Urothelium cell line (cell line): ENCODE results near the gene KCNQ5.
"Not testable (repeated sequence)": the region's sequence is repeated elsewhere in the genome, so short reads cannot be mapped to it uniquely, and the experiment has no call there.

Experiments used
- DNase-seq: peaks from one replicate; pipeline ENCODE4 v3.0.0; 2011; ENCODE audit warnings: low spot score, mixed read lengths
- FAIRE-seq: peaks from 2 replicates; lab custom pipeline; 2011; peaks lifted over from hg19 to GRCh38; lab: Jason Lieb, UNC

Gene KCNQ5

DNA sequence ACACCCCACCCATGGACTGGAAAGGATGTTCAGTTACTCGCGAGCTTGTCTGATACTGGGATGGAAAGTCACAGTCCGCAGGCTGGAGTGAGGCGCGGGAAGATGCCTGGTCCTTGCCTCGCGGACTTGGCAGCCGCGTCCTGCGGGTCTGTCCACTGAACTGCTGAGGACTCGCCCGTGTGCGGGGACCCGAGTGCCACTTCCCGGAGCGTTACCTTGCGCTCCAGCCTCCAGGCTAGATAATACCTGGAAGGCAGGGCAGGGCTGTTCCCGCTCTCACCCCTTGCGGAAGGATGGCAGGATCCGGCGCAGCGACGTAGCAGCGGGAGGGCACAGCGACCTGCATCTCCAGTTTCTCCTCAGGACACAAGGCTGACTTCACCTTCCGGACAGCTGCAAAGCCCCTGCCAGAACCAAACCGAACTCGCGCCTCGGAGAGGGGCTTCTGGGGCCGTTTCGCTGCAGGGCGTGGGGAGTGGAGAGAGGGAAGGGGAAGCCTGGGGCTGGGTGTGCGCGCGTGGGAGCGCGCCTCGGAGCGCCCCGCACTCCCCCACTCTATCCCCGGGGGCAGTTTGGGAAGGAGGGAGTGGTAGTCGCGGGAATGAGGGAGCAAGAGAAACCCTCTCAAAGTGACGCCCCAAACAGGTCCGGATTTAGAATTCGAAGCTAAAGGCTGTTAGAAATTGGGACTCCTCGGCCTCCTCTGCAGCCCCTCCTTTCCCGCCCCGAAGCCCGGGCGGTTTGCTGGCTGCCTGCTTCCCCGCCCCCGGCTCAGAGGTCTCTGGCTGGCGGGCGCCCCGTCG, at the start of gene KCNQ5:
TSS of gene KCNQ5 (plus strand) at position 774 of the 803 bp plus-strand sequence.
- FAIRE-seq: peak; percentile 73
- no peak for DNase-seq

- FAIRE-seq (peak; percentile 46), DNase-seq (no peak)
Measured at GRCh38 chr6:72579865-72580264, 42.0 kb upstream of the KCNQ5 start.

GRCh38 chr6:72580281-72580940, 41.5 kb upstream of the KCNQ5 start:
- DNase-seq: peak; percentile 40
- FAIRE-seq: no peak

DNA sequence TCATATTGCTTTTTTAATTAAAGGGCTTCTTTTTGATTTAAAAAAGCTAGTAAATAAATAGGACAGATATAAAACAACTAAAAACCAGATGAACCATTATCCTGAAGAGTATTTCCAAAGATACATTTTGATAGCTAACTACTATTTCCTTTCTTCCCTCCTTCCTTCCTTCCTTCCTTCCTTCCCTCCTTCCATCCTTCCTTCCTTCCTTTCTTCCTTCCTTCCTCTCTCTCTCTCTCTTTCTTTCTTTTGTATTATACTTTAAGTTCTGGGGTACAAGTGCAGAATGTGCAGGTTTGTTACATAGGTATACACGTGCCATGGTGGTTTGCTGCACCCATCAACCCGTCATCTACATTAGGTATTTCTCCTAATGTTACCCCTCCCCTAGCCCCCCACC, 40.9 kb upstream of the KCNQ5 start:
- not testable (repeated sequence) for DNase-seq, FAIRE-seq

- DNase-seq: no peak
- FAIRE-seq: no peak
Measured at GRCh38 chr6:72588155-72588554, 33.7 kb upstream of the KCNQ5 start.

- FAIRE-seq: no peak
- no peak for DNase-seq
Measured at GRCh38 chr6:72589096-72589495, 32.8 kb upstream of the KCNQ5 start.

- FAIRE-seq: no peak
Measured at GRCh38 chr6:72595812-72596211, 26.1 kb upstream of the KCNQ5 start.

DNA sequence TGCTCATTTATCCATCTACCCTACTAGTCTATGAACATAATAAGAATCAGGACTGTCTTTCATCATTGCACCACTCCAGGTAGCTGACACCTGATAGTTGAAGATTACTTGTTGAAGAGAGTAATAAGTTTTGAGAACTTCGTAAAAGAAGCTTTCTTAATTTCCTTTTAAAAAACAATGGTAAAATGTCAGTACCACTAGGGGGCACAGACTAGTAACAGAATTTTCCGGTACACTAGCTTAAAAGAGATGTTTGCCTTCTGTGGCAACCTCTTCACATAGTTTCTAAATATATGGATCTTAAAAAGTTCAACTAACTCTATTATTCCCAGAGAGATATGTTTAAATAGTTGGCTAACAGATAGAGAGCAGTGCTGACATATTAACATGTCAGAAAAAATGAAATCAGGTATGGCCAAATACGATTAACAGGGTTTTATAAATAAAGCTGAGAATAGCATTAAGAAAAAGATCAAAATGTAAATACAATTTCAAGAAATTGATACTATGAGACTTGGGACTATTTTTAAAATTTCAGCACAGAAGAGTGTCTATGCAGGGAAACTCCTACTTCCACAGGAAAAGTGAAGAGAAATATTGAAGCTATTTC, 5.4 kb upstream of the KCNQ5 start:
- DNase-seq (peak; percentile 21), FAIRE-seq (no peak)

More at GRCh38 chr6:72595812-72596211, 26.1 kb upstream of the KCNQ5 start:
- DNase-seq: no peak

- no peak for FAIRE-seq
- no peak for DNase-seq
Measured at GRCh38 chr6:72617721-72618120, 4.1 kb upstream of the KCNQ5 start.

DNA sequence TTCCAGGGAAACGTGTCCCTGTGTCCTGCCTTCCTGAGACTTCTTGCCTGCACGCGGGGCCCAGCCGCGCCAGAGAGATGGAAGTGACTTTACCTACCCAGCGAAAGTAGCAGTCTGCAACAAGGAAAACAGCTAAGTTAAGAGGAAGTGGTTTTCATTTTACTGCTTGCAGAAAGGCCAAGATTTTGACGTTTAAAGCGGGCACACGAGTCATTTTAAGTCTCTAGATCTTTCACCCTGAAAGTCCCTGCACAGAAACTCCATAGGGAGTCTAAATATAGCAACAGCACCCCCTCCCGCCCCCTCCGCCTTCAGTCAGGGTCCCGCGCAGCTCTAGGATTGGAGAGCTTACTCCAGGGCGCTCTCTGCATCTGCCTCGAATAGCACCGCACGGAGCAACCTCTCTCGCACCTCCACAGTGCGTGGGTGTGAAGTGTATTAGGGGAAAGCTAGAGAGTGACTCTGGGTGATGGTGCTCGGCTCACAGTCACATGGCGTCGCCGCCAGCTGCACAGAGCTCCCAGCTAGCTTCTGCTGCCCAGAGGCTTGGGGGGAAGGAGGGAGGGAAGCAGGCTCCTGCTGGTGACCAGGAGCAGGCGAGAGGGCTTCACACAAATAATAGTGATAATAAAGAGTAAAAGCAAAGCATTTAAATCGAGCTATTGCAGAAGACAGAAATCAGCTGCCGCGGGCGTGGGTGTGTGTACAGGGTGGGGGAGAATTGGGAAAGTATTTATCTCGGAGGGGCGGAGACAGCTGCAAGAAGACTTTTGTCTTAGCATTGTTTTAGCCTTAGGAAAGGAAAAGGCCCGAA, 1.8 kb upstream of the KCNQ5 start:
- DNase-seq (no peak), FAIRE-seq (no peak)

- DNase-seq (no peak), FAIRE-seq (no peak)
Measured at GRCh38 chr6:72620871-72621290, 983 bp upstream of the KCNQ5 start.

GRCh38 chr6:72622094-72622940, 453 bp downstream of the KCNQ5 start:
- FAIRE-seq (no peak), DNase-seq (peak; percentile 79)

- FAIRE-seq (no peak), DNase-seq (no peak)
Measured at GRCh38 chr6:72623808-72624207, 1.9 kb downstream of the KCNQ5 start.

DNA sequence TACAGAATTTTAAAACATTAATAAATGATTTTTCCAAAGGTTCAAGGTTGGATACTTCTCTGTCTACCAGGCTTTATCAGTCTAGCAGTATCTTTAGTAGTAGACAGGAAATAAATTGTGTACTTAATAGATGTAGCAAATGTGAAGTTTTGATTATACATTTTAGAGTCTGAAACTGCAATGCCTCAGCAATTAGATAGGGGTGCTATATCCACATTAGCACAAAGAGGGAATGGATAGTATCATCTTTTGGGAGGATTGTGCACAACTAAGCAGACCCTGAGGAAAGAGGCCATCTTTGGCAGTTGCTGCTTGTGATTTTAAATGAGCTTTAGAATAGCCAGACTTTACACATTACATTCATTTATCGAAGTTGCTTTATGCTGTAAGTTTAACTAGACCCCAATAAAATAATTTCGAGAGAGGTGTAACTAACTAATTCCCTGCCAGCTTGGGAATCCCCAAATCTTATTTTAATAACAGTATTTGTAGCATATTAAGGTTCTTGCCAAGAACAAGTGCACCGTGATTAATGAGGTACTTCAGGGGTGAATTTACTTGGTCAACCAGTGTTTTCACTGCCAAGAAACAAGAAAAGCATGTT, 2.8 kb downstream of the KCNQ5 start:
- FAIRE-seq: no peak
- peak; percentile 47 for DNase-seq

GRCh38 chr6:72626126-72626525, 4.3 kb downstream of the KCNQ5 start:
- DNase-seq (no peak), FAIRE-seq (no peak)

- FAIRE-seq (no peak), DNase-seq (no peak)
Measured at GRCh38 chr6:72627539-72627938, 5.7 kb downstream of the KCNQ5 start.

DNA sequence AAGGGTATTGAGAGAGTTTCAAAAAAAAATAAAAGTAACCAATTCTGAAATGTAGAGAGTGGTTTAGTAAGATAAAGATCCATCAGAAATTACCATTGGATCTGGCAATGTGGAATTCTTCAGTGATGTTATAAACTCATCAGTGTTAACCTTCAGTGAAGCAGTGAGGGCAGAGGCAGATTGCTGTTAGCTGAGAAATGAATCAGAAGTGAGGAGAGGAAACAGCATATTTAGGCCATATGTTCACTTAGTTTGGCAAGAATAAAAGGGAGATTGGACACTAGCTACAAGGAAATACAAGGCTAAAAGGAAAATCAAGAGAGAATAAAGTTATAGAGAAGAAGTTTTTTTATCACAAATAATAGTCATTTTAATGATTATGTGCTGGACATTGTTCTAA, 9.6 kb downstream of the KCNQ5 start:
- FAIRE-seq: no peak
- DNase-seq: no peak

- FAIRE-seq (no peak), DNase-seq (no peak)
Measured at GRCh38 chr6:72635636-72636035, 13.8 kb downstream of the KCNQ5 start.

GRCh38 chr6:72636215-72636614, 14.4 kb downstream of the KCNQ5 start:
- no peak for FAIRE-seq

DNA sequence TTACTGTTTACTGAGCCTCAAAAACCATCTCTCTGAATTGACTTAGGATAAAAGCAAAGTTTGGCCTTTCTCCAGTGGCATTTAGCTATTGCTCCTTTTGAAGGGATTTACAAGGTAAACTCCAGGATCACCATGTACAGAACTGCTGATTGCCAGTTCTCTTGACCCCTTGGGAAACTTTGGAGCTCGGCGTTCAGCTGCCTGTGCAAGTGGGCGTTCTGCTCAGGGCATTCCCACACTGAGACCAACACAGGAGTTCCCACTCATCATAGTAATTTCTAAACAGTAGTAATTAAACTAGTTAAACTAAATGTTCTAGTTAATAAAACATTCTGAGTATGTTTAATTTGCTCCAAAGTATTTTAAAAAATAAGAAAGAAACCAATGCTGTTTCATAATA, 14.9 kb downstream of the KCNQ5 start:
- DNase-seq (no peak), FAIRE-seq (no peak)

More at GRCh38 chr6:72636215-72636614, 14.4 kb downstream of the KCNQ5 start:
- no peak for DNase-seq
